HTR-8/SVneo (cell line): ENCODE results near the gene PBX4.
A peak's percentile ranks its signal among the peaks of the same experiment; 100 is the strongest.

Experiments used
- DNase-seq: peaks from one replicate; pipeline ENCODE4 v3.0.0; 2011; ENCODE audit warnings: low spot score, mixed read lengths; ENCODE audit not compliant: insufficient read length
- FAIRE-seq: peaks from 2 replicates; lab custom pipeline; 2011; peaks lifted over from hg19 to GRCh38; lab: Jason Lieb, UNC

PBX4 gene

GRCh38 chr19:19530889-19531288 is 87.6 kb downstream of the PBX4 start:
- FAIRE-seq (no peak), DNase-seq (no peak)

- no peak for FAIRE-seq
- DNase-seq, result no peak
These were observed 88.1 kb downstream of the PBX4 start for GRCh38 chr19:19530423-19530804.

- FAIRE-seq (no peak), DNase-seq (no peak)
These were observed 88.6 kb downstream of the PBX4 start for GRCh38 chr19:19529783-19530422.

GRCh38 chr19:19528721-19529490 is 89.6 kb downstream of the PBX4 start, which contains the start of gene YJEFN3:
TSS of gene YJEFN3 (plus strand) at chr19:19528911. CDS start at chr19:19528933, 22 bp downstream.
- FAIRE-seq (no peak), DNase-seq (no peak)

GRCh38 chr19:19527674-19528625 is 90.5 kb downstream of the PBX4 start:
- DNase-seq, result no peak

GRCh38 chr19:19527371-19527656 is 91.2 kb downstream of the PBX4 start:
- DNase-seq (no peak), FAIRE-seq (no peak)

More at GRCh38 chr19:19527674-19528625, 90.5 kb downstream of the PBX4 start:
- FAIRE-seq, result no peak

- no peak for DNase-seq
- no peak for FAIRE-seq
These were observed 91.7 kb downstream of the PBX4 start for GRCh38 chr19:19526581-19527370.

GRCh38 chr19:19525611-19526380 is 92.7 kb downstream of the PBX4 start:
- DNase-seq, result no peak
- no peak for FAIRE-seq

- DNase-seq (no peak), FAIRE-seq (no peak)
These were observed 94.4 kb downstream of the PBX4 start for GRCh38 chr19:19524053-19524452.

GRCh38 chr19:19523177-19523576 is 95.3 kb downstream of the PBX4 start:
- no peak for FAIRE-seq

GRCh38 chr19:19520989-19521388 is 97.5 kb downstream of the PBX4 start:
- FAIRE-seq (no peak), DNase-seq (no peak)

More at GRCh38 chr19:19523177-19523576, 95.3 kb downstream of the PBX4 start:
- DNase-seq, result no peak

GRCh38 chr19:19517235-19517619 is 101.3 kb downstream of the PBX4 start:
- DNase-seq (no peak), FAIRE-seq (no peak)

- FAIRE-seq, result peak; percentile 98
- DNase-seq, result peak; percentile 94
These were observed 102.6 kb downstream of the PBX4 start, which contains the start of gene NDUFA13 for GRCh38 chr19:19515642-19516519. TSS of gene NDUFA13 (plus strand) at chr19:19516225. CDS start at chr19:19516239, 14 bp downstream.

- FAIRE-seq, result peak; percentile 51
- no peak for DNase-seq
These were observed 103.4 kb downstream of the PBX4 start, which contains the start of gene TSSK6 for GRCh38 chr19:19514881-19515641. TSS of gene TSSK6 (minus strand) at chr19:19515548. CDS start at chr19:19515427, 121 bp downstream.

- DNase-seq (no peak), FAIRE-seq (no peak)
These were observed 104.3 kb downstream of the PBX4 start for GRCh38 chr19:19514215-19514657.

GRCh38 chr19:19513682-19514081 is 104.8 kb downstream of the PBX4 start:
- no peak for FAIRE-seq
- no peak for DNase-seq
